Mammary epithelial cell (primary cell): ENCODE data around the gene DGKG.

Source experiments
- CTCF ChIP-seq, 2 donors: IDR thresholded peaks in 1 of 2; conservative IDR thresholded peaks in 1 of 2; 2 replicates each; pipeline ENCODE4 v1.5.1; 2011 to 2012; ENCODE audit warnings: inconsistent platforms in 2 of 2, low read length in 2 of 2, mild to moderate bottlenecking in 2 of 2, control low read depth in 1 of 2, low read depth in 1 of 2; ENCODE audit not compliant: insufficient read depth in 1 of 2; ENCODE audit errors: extremely low read depth in 1 of 2
- EZH2 ChIP-seq: IDR thresholded peaks from 2 replicates; pipeline ENCODE4 v1.6.1; 2012; ENCODE audit warnings: low read length, inconsistent platforms, borderline replicate concordance

- TF ChIP-seq CTCF (conservative IDR thresholded peaks at IDR 0.05 in 1 of 2, IDR thresholded peaks at IDR 0.05 in 1 of 2; ENCODE audit: extremely low read depth in 1 of 2, insufficient read depth in 1 of 2, low read depth in 1 of 2, low read length in 2 of 2) (no peak), EZH2 (no peak)
Measured at GRCh38 chr3:186173224-186173815, 188.7 kb downstream of the DGKG start.
